Measurements from ENCODE around the gene ARL6IP5. TPM values are rescaled to one million over a fixed set of nuclear protein-coding genes. Genes with fewer than 3 reads are reported as not detected.

Gene ARL6IP5
- total and polyA plus RNA-seq, 9 of the 15 experiments (the other 6 are each of a cell fraction or from before 2014, with no cell fraction given), result 10.3 to 54.0 (median 12.7) TPM

DNA sequence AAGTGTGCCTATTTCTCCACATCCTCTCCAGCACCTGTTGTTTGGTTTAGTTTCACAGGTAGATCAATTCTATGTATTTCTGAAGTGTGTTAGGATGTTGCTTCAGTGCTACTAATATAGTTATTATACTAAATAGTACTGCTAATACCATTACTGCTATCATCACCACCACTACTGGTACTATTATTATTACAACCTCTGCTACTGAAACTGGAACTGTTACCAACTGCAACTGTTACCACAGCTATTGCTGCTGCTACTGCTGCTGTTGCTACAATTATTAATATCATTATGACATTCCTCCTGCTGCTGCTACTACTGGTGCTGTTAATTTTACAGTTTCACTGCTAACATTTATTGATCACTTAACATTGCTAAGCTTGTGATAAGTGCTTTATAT is 46.0 kb downstream of the ARL6IP5 start (continued):
- TF ChIP-seq SPI1 (IDR thresholded peaks at IDR 0.05; ENCODE audit: borderline replicate concordance, low read depth, low read length) (no peak), SAFB2 (IDR thresholded peaks at IDR 0.05; ENCODE audit: borderline replicate concordance, low read depth, low read length, severe bottlenecking) (no peak), PCBP2 (IDR thresholded peaks at IDR 0.05; ENCODE audit: low read depth, low read length, poor library complexity, severe bottlenecking) (no peak), MTA1 (IDR thresholded peaks at IDR 0.05; ENCODE audit: borderline replicate concordance) (no peak), ZNF324 (CRISPR knock-in tag; IDR thresholded peaks at IDR 0.05) (no peak), BRD9 (IDR thresholded peaks at IDR 0.05; ENCODE audit: low read depth, partially characterized antibody) (no peak), NFRKB (IDR thresholded peaks at IDR 0.05; ENCODE audit: low read depth) (no peak), MAFG (tag; conservative IDR thresholded peaks at IDR 0.05) (no peak)
- TF ChIP-seq, protein P1, sequence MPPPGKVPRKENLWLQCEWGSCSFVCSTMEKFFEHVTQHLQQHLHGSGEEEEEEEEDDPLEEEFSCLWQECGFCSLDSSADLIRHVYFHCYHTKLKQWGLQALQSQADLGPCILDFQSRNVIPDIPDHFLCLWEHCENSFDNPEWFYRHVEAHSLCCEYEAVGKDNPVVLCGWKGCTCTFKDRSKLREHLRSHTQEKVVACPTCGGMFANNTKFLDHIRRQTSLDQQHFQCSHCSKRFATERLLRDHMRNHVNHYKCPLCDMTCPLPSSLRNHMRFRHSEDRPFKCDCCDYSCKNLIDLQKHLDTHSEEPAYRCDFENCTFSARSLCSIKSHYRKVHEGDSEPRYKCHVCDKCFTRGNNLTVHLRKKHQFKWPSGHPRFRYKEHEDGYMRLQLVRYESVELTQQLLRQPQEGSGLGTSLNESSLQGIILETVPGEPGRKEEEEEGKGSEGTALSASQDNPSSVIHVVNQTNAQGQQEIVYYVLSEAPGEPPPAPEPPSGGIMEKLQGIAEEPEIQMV (tag; conservative IDR thresholded peaks at IDR 0.05; ENCODE audit: low read depth), result no peak
- TF ChIP-seq, protein P2, sequence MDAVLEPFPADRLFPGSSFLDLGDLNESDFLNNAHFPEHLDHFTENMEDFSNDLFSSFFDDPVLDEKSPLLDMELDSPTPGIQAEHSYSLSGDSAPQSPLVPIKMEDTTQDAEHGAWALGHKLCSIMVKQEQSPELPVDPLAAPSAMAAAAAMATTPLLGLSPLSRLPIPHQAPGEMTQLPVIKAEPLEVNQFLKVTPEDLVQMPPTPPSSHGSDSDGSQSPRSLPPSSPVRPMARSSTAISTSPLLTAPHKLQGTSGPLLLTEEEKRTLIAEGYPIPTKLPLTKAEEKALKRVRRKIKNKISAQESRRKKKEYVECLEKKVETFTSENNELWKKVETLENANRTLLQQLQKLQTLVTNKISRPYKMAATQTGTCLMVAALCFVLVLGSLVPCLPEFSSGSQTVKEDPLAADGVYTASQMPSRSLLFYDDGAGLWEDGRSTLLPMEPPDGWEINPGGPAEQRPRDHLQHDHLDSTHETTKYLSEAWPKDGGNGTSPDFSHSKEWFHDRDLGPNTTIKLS (IDR thresholded peaks at IDR 0.05; ENCODE audit: borderline replicate concordance, low read depth), result no peak
- TF ChIP-seq, protein P3, sequence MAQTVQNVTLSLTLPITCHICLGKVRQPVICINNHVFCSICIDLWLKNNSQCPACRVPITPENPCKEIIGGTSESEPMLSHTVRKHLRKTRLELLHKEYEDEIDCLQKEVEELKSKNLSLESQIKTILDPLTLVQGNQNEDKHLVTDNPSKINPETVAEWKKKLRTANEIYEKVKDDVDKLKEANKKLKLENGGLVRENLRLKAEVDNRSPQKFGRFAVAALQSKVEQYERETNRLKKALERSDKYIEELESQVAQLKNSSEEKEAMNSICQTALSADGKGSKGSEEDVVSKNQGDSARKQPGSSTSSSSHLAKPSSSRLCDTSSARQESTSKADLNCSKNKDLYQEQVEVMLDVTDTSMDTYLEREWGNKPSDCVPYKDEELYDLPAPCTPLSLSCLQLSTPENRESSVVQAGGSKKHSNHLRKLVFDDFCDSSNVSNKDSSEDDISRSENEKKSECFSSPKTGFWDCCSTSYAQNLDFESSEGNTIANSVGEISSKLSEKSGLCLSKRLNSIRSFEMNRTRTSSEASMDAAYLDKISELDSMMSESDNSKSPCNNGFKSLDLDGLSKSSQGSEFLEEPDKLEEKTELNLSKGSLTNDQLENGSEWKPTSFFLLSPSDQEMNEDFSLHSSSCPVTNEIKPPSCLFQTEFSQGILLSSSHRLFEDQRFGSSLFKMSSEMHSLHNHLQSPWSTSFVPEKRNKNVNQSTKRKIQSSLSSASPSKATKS (CRISPR knock-in tag; IDR thresholded peaks at IDR 0.05), result no peak
- TF ChIP-seq, protein P4, sequence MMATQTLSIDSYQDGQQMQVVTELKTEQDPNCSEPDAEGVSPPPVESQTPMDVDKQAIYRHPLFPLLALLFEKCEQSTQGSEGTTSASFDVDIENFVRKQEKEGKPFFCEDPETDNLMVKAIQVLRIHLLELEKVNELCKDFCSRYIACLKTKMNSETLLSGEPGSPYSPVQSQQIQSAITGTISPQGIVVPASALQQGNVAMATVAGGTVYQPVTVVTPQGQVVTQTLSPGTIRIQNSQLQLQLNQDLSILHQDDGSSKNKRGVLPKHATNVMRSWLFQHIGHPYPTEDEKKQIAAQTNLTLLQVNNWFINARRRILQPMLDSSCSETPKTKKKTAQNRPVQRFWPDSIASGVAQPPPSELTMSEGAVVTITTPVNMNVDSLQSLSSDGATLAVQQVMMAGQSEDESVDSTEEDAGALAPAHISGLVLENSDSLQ (IDR thresholded peaks at IDR 0.05), result no peak

Data from K562 (cell line).